ENCODE data around the gene FXYD1. TPM values are rescaled to one million over a fixed set of nuclear protein-coding genes. Genes with fewer than 3 reads are reported as not detected.

The FXYD1 gene
- total RNA-seq, 1 experiment from 2014 or later, result not detected

Other genes with a start within 250 kb of the FXYD1 start
- 2.1 and 2.9 TPM in 2 replicates for gene ZNF30, start 211.9 kb upstream of the FXYD1 start, total RNA-seq (2014; rRNA removed; shearing (Covaris generic))
- 1.8 and 1.9 TPM in 2 replicates for gene ZNF792, start 174.6 kb upstream of the FXYD1 start, total RNA-seq (2014; rRNA removed; shearing (Covaris generic))
- 11.6 and 14.1 TPM in 2 replicates for gene GRAMD1A, start 138.5 kb upstream of the FXYD1 start, total RNA-seq (2014; rRNA removed; shearing (Covaris generic))
- gene SCN1B, start 108.4 kb upstream of the FXYD1 start, total RNA-seq (2014; rRNA removed; shearing (Covaris generic)), result 2.9 and 6.6 TPM in 2 replicates
- gene HPN, start 97.1 kb upstream of the FXYD1 start, total RNA-seq (2014; rRNA removed; shearing (Covaris generic)), result not detected in 2 replicates
- not detected in 2 replicates for gene FXYD3, start 23.0 kb upstream of the FXYD1 start, total RNA-seq (2014; rRNA removed; shearing (Covaris generic))
- gene LGI4, start 3.8 kb upstream of the FXYD1 start, total RNA-seq (2014; rRNA removed; shearing (Covaris generic)), result not detected in 2 replicates
- gene FXYD7, start 4.4 kb downstream of the FXYD1 start, total RNA-seq (2014; rRNA removed; shearing (Covaris generic)), result 0.29 TPM in 1 of 2 replicates, not detected in the other
- 52.2 and 62.1 TPM in 2 replicates for gene FXYD5, start 15.9 kb downstream of the FXYD1 start, total RNA-seq (2014; rRNA removed; shearing (Covaris generic))
- gene FAM187B, start 89.9 kb downstream of the FXYD1 start, total RNA-seq (2014; rRNA removed; shearing (Covaris generic)), result not detected in 2 replicates
- 21.1 and 32.9 TPM in 2 replicates for gene LSR, start 110.2 kb downstream of the FXYD1 start, total RNA-seq (2014; rRNA removed; shearing (Covaris generic))
- gene USF2, start 130.1 kb downstream of the FXYD1 start, total RNA-seq (2014; rRNA removed; shearing (Covaris generic)), result 57.8 and 66.1 TPM in 2 replicates
- gene HAMP, start 143.7 kb downstream of the FXYD1 start, total RNA-seq (2014; rRNA removed; shearing (Covaris generic)), result not detected in 2 replicates
- gene MAG, start 153.3 kb downstream of the FXYD1 start, total RNA-seq (2014; rRNA removed; shearing (Covaris generic)), result not detected in 2 replicates
- gene CD22, start 190.4 kb downstream of the FXYD1 start, total RNA-seq (2014; rRNA removed; shearing (Covaris generic)), result not detected in 2 replicates
- gene FFAR1, start 209.1 kb downstream of the FXYD1 start, total RNA-seq (2014; rRNA removed; shearing (Covaris generic)), result not detected in 2 replicates
- gene FFAR3, start 219.6 kb downstream of the FXYD1 start, total RNA-seq (2014; rRNA removed; shearing (Covaris generic)), result not detected in 2 replicates
- not detected in 2 replicates for gene GPR42, start 232.2 kb downstream of the FXYD1 start, total RNA-seq (2014; rRNA removed; shearing (Covaris generic))